Naive B cell (primary cell): ENCODE measurements around the gene SF3A1. TPM values are rescaled to one million over a fixed set of nuclear protein-coding genes. Genes with fewer than 3 reads are reported as not detected.
A peak's percentile ranks its signal among the peaks of the same experiment; 100 is the strongest.

Experiments used
- ATAC-seq, 2 donors: fragments of 150-1000 bp; cut with Tn5 transposase; 2 replicates each; pipeline ENCODE4 v1.10.0; 2021; ENCODE audit warnings: low read depth in 2 of 2, mild to moderate bottlenecking in 2 of 2, moderate library complexity in 2 of 2
- DNase-seq: peaks from one replicate; pipeline ENCODE4 v3.0.0; 2022
- H3K27ac Mint-ChIP-seq, 6 donors: one replicate each; pipeline ENCODE4 v1.8.0; 2020 to 2022; ENCODE audit warnings: mild to moderate bottlenecking in 6 of 6, mixed read lengths in 6 of 6, moderate library complexity in 5 of 6, inconsistent platforms in 2 of 6
- H3K27me3 Mint-ChIP-seq, 3 donors: one replicate each; pipeline ENCODE4 v1.8.0; 2021 to 2022; ENCODE audit warnings: mixed read lengths in 3 of 3, mild to moderate bottlenecking in 1 of 3
- H3K36me3 Mint-ChIP-seq, 2 donors: one replicate each; pipeline ENCODE4 v1.8.0; 2020 to 2022; ENCODE audit warnings: mixed read lengths in 2 of 2, inconsistent platforms in 1 of 2, mild to moderate bottlenecking in 1 of 2
- H3K4me1 Mint-ChIP-seq, 3 donors: one replicate each; pipeline ENCODE4 v1.8.0; 2020 to 2022; ENCODE audit warnings: mixed read lengths in 3 of 3, inconsistent platforms in 1 of 3, mild to moderate bottlenecking in 1 of 3, moderate library complexity in 1 of 3
- H3K4me3 Mint-ChIP-seq, 8 donors: one replicate each; pipeline ENCODE4 v1.8.0; 2020 to 2022; ENCODE audit warnings: mild to moderate bottlenecking in 8 of 8, mixed read lengths in 8 of 8, moderate library complexity in 8 of 8, inconsistent platforms in 2 of 8
- H3K9me3 Mint-ChIP-seq, 7 donors: one replicate each; pipeline ENCODE4 v1.8.0; 2020 to 2022; ENCODE audit warnings: mixed read lengths in 7 of 7, mild to moderate bottlenecking in 5 of 7, inconsistent platforms in 2 of 7, moderate library complexity in 1 of 7
- polyA plus RNA-seq, 6 donors: library from polyadenylated mRNA; unstranded; fragments of 300-500 nt; fragmentation: Illumina TruSeq; gene quantifications; one replicate each; pipeline ENCODE4 v1.2.3, GENCODE V29; 2021; ENCODE audit warnings: low read depth in 6 of 6

Gene SF3A1
- polyA plus RNA-seq, 6 donors from 2014 or later, result 34.1 to 110 (median 80.3) TPM

DNA sequence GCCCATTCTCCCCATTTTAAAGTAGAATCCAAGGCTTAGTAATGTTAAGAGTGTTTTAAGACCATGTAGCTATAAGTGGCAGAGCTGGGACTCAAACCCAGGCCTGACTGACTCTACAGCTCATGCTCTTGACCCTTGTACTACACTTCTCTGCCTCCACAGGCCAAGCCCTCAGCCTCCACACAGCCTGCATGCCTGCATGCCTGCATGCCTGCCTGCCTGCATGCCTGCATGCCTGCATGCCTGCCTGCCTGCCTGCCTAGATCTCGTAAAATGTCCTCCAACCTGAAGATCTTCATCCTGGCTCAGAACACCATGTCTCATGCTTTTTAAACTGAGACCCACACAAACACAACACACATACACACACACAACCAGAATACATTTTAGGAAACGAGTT lies 48.6 kb downstream of the SF3A1 start:
- H3K27ac Mint-ChIP-seq, result peak overlapping the region; percentile 89 to 98 (median 98)
- no peaks in the 10 kb centered on the region for H3K27me3 Mint-ChIP-seq
- no peaks in the 10 kb centered on the region for H3K9me3 Mint-ChIP-seq
- H3K4me3 Mint-ChIP-seq, result peak overlapping the region; percentile 56 to 94 (median 78)
- DNase-seq, result no peak
- peaks cover 91 to 100% (median 97%) of the 10 kb centered on the region in 3 donors for H3K4me1 Mint-ChIP-seq
- no peak for ATAC-seq
- no peaks in the 10 kb centered on the region for H3K36me3 Mint-ChIP-seq

DNA sequence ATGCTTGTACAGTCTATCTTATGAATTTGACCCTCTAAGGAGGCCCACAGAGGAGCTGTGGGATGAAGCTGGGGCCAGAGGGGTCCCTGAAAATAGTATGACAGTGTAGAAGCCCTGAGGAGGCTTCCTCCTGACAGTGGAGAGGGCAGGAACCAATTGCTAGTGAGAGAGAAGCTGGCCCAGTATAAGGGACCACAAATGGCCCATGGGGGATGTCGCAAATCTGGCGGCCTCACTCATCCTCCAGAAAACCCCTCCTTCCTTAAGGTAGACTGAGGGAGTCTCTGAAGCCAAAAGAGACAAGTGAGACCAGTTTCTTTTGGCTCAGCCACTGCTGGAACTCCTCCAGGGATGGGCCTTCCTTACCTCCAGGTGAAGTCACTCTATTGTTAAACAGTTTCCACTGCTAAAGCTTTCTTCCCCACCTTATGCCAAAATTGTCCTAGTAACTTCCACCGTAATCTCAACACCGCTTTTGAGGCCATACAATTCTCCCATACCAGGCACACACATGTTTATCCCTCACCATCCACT lies 49.6 kb downstream of the SF3A1 start:
- Mint-ChIP-seq H3K27me3 (no peaks in the 10 kb centered on the region), H3K4me1 (peaks cover 91 to 100% (median 97%) of the 10 kb centered on the region in 3 donors), H3K9me3 (no peaks in the 10 kb centered on the region), H3K27ac (peak overlapping the region; percentile 89 to 98 (median 94)), H3K36me3 (no peaks in the 10 kb centered on the region), H3K4me3 (peak overlapping the region; percentile 78 to 94 (median 84))
- ATAC-seq, result no peak
- no peak for DNase-seq

DNA sequence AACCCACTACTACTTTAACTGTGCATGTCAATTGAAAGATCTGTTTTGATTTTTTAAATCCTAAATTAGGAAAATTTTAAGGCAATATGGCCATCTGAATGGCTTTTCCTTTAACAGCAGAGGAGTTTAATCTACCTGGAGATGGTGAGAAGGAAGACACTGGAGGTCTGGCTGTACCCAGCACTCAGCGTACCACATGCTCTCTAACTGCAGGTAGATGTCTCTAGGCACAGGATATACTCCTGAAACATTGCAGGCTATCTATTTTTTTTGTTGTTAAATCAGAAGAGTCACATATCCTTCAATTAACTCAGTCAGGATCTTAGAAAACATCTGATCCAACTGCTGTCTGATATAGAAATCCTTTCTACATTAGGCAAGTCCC lies 50.1 kb downstream of the SF3A1 start:
- DNase-seq (no peak), ATAC-seq (no peak)
- Mint-ChIP-seq H3K27ac (peak overlapping the region; percentile 89 to 98 (median 94)), H3K4me1 (peaks cover 92 to 100% (median 97%) of the 10 kb centered on the region in 3 donors), H3K9me3 (no peaks in the 10 kb centered on the region), H3K36me3 (no peaks in the 10 kb centered on the region), H3K27me3 (no peaks in the 10 kb centered on the region), H3K4me3 (peak overlapping the region; percentile 78 to 94 (median 84))

DNA sequence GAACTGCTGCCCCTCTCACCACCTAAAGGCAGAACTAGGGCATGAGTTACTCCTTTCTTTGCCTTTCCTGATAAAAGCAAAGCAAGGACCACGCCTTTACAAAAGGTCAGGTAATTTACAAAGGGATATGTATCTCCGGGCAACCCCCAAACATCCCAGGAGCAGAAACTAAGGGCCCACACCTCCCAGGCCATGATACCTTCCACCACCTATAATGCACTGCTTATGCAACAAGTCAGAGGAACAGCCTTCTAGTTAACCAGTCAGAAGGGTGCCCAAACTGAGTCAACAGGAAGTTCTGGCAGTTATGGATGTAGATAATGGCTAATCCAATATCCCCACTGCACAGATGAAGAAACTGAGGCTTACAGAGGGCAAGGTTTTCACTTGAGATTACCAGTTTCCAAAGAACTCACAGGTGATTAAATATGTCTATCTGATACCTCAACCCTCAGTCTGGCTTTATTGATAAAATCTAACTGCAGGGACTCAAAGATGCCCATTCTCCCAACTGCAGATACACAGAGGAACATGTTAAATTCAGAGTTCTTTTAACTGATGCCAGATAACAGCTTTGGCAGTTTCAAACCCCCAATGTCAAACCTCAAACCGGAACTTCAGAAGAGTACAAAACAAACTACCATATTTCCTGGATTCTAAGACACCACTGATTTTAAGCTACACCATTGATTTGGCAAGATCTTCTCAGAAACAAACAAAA lies 50.6 kb downstream of the SF3A1 start:
- DNase-seq (no peak), ATAC-seq (peak; percentile 7 to 10)

DNA sequence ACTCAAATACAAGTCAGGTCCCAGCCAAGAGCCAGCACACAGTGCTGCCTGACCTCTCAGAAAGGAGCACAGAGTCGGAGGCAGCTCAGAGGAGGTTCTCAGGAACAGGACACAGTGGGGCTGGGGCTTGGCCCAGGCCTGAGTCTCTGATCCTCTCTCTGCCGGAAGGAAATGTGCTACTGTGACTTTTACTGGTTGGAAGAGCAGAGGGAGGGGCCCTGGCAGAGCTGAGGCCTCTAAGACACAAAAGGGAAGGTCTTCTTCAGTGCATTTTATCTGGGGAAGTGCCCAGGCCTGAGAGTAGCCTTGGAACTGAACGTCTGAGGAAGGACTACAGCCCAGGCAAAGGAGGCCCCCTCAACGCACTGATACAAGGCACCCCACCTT lies 51.2 kb downstream of the SF3A1 start:
- no peaks in the 10 kb centered on the region for H3K9me3 Mint-ChIP-seq
- peak overlapping the region; percentile 53 to 98 (median 94) for H3K27ac Mint-ChIP-seq
- peak overlapping the region; percentile 78 to 94 (median 84) for H3K4me3 Mint-ChIP-seq
- peak; percentile 67 for DNase-seq
- H3K36me3 Mint-ChIP-seq, result no peaks in the 10 kb centered on the region
- peaks cover 88 to 100% (median 97%) of the 10 kb centered on the region in 3 donors for H3K4me1 Mint-ChIP-seq
- no peaks in the 10 kb centered on the region for H3K27me3 Mint-ChIP-seq
- peak; percentile 58 to 67 for ATAC-seq

More for the DNA sequence above, 50.6 kb downstream of the SF3A1 start:
- Mint-ChIP-seq H3K4me3 (peak overlapping the region; percentile 78 to 94 (median 84)), H3K9me3 (no peaks in the 10 kb centered on the region), H3K36me3 (no peaks in the 10 kb centered on the region), H3K27ac (peak overlapping the region; percentile 89 to 98 (median 96)), H3K27me3 (no peaks in the 10 kb centered on the region), H3K4me1 (peaks cover 92 to 100% (median 97%) of the 10 kb centered on the region in 3 donors)

DNA sequence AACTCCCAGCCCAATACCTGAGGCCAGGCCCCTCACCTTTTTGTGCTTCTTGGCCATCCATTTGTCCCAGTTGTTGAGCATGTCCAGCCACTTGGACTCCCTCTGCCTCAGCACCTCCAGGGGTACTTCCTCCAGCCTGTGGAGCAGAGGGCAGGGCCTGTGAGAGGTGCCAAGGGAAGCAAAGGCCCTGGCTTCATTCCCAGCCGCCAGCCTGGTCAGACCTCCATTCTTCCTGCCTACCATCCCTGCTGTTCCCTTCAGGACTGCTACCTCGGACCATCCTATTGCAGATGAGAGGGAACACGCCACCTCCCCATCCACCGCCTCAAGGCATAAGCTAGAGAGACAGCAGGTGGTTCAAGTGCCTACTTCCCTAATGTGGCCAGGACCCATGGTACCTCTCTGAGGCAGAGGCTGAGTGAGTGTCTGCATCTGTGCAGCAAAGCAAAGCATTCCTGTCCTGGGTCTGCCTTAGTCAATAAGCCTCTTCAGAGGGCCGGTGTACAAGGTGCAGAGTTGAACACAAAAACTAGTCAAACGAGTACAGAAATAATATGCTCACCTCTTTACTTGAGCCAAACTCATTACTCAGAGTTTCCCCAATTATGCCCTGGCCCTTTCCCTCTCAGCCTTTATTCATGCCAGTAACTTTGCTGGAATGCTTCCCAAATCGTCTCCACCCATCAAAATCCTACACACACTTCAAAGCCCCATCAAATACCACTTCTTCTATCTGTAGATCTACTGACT lies 52.0 kb downstream of the SF3A1 start:
- DNase-seq (peak; percentile 69), ATAC-seq (peak; percentile 78 to 83)
- Mint-ChIP-seq H3K27me3 (no peaks in the 10 kb centered on the region), H3K4me3 (peak overlapping the region; percentile 78 to 94 (median 84)), H3K9me3 (no peaks in the 10 kb centered on the region), H3K4me1 (peaks cover 79 to 99% (median 91%) of the 10 kb centered on the region in 3 donors), H3K36me3 (no peaks in the 10 kb centered on the region), H3K27ac (peak overlapping the region; percentile 74 to 98 (median 96))

DNA sequence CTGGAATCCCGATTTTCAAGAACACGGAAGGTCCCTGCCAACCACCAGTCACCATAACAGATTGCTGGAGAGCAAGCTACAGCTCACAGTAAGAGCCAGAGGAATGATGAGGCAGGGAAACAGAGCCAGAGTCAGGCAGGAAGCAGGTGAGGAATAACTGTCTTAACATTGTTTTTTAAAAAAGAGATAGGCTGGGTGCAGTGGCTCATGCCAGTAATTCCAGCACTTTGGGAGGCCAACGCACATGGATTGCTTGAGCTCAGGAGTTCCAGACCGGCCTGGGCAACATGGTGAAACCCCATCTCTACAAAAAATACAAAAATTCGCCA lies 53.9 kb downstream of the SF3A1 start:
- DNase-seq, result no peak
- Mint-ChIP-seq H3K27ac (peak overlapping the region; percentile 50 to 98 (median 89)), H3K27me3 (no peaks in the 10 kb centered on the region), H3K4me3 (peak overlapping the region in 7 of 8 donors; percentile 73 to 94 (median 85)), H3K36me3 (no peaks in the 10 kb centered on the region), H3K9me3 (no peaks in the 10 kb centered on the region), H3K4me1 (peaks cover 72 to 91% (median 84%) of the 10 kb centered on the region in 3 donors)
- no peak for ATAC-seq

DNA sequence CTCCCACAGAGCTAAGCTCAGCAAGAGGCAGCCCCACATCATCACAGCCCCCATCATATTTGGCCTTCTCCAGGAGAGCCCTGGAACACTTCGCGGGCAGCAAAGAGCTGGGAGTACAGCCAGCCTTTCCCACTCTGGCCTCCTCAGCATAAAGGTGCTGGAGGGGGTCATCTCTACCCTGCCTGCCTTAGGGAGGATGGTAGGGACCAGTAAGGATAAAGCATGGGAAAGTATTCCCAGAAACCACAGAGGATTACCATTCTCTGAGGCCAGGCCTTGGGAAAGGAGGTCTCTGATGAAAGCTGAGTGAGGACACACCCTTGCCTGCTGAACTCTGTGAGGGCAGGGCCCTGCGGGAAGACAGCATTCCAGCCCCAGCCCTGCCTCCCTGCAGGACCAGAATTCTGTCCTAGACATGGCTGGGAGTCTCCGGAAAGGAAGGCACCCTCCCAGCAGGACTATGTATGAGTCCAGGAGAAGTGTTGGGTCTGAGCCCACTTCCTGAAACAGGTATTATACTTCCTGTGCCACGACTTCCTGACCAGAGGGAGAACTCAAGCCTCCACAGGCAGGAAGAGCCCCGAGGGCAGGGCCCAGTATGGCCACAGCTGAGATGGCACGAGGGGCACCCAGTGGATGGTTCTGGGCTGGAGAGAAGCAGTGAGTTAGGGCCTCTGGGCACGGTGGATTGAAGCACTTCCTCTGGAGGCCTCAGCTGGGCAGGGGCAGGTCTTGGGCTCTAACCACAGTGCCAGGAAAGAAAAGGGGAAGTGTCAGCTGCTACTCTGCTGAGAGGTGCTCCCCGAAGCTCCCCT lies 54.5 kb downstream of the SF3A1 start:
- no peaks in the 10 kb centered on the region for H3K9me3 Mint-ChIP-seq
- peak; percentile 50 to 51 for ATAC-seq
- peak; percentile 60 for DNase-seq
- H3K27ac Mint-ChIP-seq, result peak overlapping the region; percentile 50 to 98 (median 94)
- no peaks in the 10 kb centered on the region for H3K27me3 Mint-ChIP-seq
- H3K4me3 Mint-ChIP-seq, result peak overlapping the region in 7 of 8 donors; percentile 73 to 94 (median 85)
- H3K36me3 Mint-ChIP-seq, result no peaks in the 10 kb centered on the region
- peaks cover 70 to 85% (median 81%) of the 10 kb centered on the region in 3 donors for H3K4me1 Mint-ChIP-seq

DNA sequence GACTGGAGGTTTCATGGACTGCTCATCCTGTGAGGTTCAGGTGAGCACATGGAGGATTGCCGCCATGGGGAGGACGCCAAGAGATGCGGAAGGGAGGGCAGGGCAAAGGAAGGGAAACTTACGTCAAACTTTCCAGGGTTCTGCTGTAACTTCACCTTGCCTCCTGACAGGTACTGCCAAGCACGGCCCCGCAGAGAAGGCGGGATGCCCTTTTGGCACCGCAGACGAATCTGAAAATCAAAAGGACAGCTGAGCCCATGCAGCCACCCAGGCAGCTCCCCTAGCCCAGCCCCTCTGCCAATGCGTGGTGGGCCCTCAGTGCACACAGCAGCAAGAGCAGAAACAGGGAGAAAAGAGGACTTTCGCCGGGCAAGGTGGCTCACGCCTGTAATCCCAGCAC lies 57.4 kb downstream of the SF3A1 start:
- Mint-ChIP-seq H3K4me3 (peak overlapping the region in 3 of 8 donors; percentile 25 to 82 (median 32)), H3K27ac (peak overlapping the region in 2 of 6 donors; percentile 60 to 70), H3K27me3 (no peaks in the 10 kb centered on the region), H3K36me3 (peaks cover 0 to under 1% of the 10 kb centered on the region in 2 donors), H3K4me1 (peaks cover 42 to 61% (median 56%) of the 10 kb centered on the region in 3 donors), H3K9me3 (no peaks in the 10 kb centered on the region)
- ATAC-seq (no peak), DNase-seq (no peak)

DNA sequence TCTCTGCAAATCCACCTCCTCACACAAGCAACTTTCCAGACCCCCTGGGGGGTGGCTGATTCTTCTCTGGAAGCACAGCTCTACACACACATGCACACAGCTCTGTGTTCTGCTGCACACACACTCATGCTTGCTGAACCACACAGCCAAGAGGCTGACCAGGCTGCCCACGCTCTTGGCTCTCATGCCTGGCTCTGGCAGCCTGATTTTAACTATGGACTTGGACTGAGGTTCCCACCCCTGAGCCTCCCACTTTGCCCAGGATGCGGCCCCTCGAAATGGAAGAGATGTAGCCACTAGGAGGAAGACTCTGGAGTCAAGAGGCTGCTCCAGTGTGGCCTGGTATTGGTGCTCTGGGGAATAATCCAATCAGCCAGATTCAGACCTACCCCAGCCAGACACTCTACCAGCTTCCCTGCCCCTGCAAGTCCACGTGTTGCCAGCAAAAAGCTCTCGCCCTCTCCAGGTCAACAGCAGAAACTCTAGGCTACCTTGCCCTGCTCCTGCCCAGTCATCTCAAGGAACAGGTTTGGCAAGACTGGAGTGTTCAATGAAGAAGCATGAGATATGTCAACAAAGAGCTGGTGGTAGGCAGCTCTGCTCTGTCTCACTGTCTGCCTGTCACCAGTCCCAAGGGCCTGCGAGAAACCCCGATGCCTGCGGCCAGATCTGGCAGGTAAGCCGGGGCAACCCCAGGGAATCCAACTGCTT lies 58.5 kb downstream of the SF3A1 start:
- Mint-ChIP-seq H3K9me3 (no peaks in the 10 kb centered on the region), H3K27ac (peak overlapping the region in 4 of 6 donors; percentile 52 to 70 (median 58)), H3K27me3 (no peaks in the 10 kb centered on the region), H3K4me1 (peaks cover 40 to 49% (median 46%) of the 10 kb centered on the region in 3 donors), H3K36me3 (peaks cover 5 to 12% of the 10 kb centered on the region in 2 donors), H3K4me3 (peak overlapping the region in 1 of 8 donors; percentile 35)
- ATAC-seq, result no peak
- DNase-seq, result no peak

DNA sequence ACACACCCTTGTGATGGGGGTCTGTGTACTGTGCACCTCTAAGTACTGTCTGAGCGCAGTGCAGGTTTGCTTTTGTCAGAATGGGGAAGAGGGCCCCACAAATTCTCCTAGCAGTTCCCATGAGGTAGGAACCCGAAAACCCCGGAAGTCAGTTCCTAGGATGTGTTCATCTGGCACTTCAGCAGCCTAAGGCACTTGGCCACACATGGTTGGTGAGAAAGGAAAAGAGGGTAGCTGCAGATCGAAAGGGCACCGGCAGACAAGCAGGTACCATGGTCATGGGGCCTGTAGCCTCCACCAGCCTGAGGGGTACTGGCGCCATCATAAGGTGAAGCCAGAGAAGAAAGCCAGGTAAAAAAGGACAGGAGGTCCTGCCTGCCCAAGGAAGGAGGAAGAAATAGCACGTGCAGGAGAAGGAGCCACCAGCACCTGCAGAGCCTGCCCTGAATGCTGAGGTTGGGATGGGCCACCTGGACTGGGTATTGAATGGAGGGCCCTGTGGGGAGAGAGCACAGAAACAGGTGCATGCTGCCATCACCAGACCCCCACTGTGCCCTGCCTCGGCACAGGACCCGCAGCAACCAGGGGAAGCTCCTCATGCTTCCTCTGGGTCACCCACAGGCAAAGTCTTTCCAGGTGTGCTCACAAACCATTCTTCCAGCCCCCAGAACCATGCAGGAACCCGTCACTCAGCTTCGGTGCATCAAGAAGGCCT lies 59.3 kb downstream of the SF3A1 start:
- DNase-seq (no peak), ATAC-seq (no peak)
- Mint-ChIP-seq H3K27ac (no peak overlapping the region), H3K36me3 (peaks cover 5 to 16% of the 10 kb centered on the region in 2 donors), H3K4me1 (peaks cover 35 to 47% (median 38%) of the 10 kb centered on the region in 3 donors), H3K9me3 (no peaks in the 10 kb centered on the region), H3K4me3 (no peak overlapping the region), H3K27me3 (no peaks in the 10 kb centered on the region)

DNA sequence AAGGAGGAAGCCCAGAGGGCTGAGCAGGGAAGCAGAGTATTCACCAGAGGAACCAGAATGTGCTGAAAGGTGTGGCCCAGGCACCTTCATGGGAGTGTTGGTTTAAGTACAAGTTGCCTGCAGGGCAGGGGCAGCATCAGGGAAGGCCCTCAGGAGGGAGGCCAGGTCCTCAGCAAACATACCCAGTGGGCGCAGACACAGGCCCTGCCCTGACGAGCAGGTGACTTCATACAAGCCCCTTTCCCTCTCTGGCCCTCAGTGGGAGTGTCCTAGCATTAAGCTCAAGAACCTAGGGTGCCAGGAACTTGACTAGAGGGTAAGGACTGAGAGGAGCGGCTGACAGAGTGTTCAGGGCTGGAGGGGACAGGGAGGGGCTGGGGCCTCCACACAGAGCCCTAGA lies 59.9 kb downstream of the SF3A1 start:
- Mint-ChIP-seq H3K36me3 (peaks cover 5 to 16% of the 10 kb centered on the region in 2 donors), H3K4me3 (no peak overlapping the region), H3K4me1 (peaks cover 29 to 41% (median 36%) of the 10 kb centered on the region in 3 donors), H3K9me3 (no peaks in the 10 kb centered on the region), H3K27me3 (no peaks in the 10 kb centered on the region), H3K27ac (peak overlapping the region in 2 of 6 donors; percentile 53 to 70)
- DNase-seq (no peak), ATAC-seq (no peak)
